HUES64 (cell line): ENCODE measurements around the gene RTRAF.

Experiments used
- H3K27ac ChIP-seq: 2 replicates; pipeline ENCODE4 v1.7.0; 2013; ENCODE audit warnings: low read depth, low read length, inconsistent platforms
- H3K27me3 ChIP-seq: 2 replicates; pipeline ENCODE4 v1.6.1; 2013; ENCODE audit warnings: mild to moderate bottlenecking, low read length; ENCODE audit not compliant: insufficient read depth
- H3K36me3 ChIP-seq: 2 replicates; pipeline ENCODE4 v1.6.1; 2013; ENCODE audit warnings: mild to moderate bottlenecking, low read length; ENCODE audit not compliant: insufficient read depth
- H3K4me1 ChIP-seq: 2 replicates; pipeline ENCODE4 v1.6.1; 2013; ENCODE audit warnings: mild to moderate bottlenecking, low read length, moderate library complexity; ENCODE audit not compliant: insufficient read depth
- H3K4me3 ChIP-seq: 2 replicates; pipeline ENCODE4 v1.5.1; 2013; ENCODE audit warnings: mild to moderate bottlenecking, low read length, moderate library complexity
- H3K9ac ChIP-seq: 2 replicates; pipeline ENCODE4 v1.6.1; 2013; ENCODE audit warnings: mild to moderate bottlenecking, low read depth, low read length
- H3K9me3 ChIP-seq: 2 replicates; pipeline ENCODE4 v1.6.1; 2013; ENCODE audit warnings: low read depth, low read length; ENCODE audit not compliant: insufficient read depth
- WGBS: fragments of 150-250, 120-280 bp; methylation state at CpG from one replicate; pipeline ENCODE4 v1.1.7; 2013; ENCODE audit warnings: missing lambda C conversion rate; 5-methylcytosine and 5-hydroxymethylcytosine counted together

The RTRAF gene

DNA sequence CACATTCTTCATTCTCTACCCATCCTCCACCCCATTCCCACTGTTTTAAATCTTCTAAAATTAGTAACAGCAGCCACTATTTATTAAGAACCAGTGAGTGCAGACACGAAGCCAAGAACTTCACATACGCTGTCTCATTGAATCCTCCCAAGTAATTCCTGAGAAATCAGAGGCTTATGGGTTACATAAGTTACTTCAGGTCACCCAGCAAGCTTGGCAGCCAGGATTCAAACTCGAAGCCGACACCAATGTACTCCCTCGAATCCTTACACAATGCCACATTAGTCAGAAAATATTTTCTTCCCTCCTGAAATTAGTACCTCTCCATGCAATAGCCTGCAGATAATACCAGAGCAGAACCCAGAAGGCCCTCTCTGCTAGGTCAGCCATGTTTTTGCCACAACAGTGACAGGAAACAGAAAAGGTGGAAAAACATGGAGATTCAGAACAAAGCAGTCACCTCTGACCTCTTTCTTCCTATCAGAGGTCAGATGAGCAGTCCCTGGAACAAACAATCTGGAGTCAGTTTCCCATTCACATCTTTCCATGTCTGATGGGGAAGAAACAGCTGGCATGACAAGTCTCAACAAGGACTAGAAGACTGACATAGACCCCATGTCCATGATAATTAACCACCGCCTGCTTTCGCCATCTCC, 63.1 kb downstream of the RTRAF start:
- H3K36me3 ChIP-seq: no peaks in the 10 kb centered on the region
- H3K4me1 ChIP-seq: peaks cover 9% of the 10 kb centered on the region; the same call in 1 of the 2 replicates
- 93% methylated on average over 7 of the region's 7 CpGs for WGBS
- no peak overlapping the region for H3K27ac ChIP-seq
- H3K4me3 ChIP-seq: no peak overlapping the region
- no peak overlapping the region for H3K9ac ChIP-seq
- H3K9me3 ChIP-seq: no peaks in the 10 kb centered on the region
- no peaks in the 10 kb centered on the region for H3K27me3 ChIP-seq

DNA sequence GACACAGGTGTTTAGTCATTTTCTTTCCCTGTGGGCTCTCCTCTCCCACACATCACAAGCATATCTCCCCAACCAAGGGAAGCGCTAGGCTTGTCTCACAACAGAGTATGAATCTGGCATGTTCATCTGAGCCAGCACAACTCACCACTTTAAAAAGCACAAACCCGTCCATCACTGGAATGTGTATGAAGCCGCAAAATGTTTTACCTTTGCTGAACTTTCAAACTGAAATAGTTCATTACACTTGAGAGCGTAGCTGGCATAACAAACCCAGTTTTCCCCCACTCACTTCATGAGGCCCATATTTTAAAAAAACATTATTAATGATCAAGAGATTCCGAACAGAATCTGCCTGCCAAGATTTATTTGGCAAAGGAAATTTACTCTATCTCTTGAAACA, 63.7 kb downstream of the RTRAF start:
- Histone ChIP-seq H3K27ac (no peak overlapping the region), H3K9ac (no peak overlapping the region), H3K4me1 (peaks cover 8% of the 10 kb centered on the region; the same call in 1 of the 2 replicates), H3K9me3 (no peaks in the 10 kb centered on the region), H3K36me3 (no peaks in the 10 kb centered on the region), H3K4me3 (no peak overlapping the region), H3K27me3 (no peaks in the 10 kb centered on the region)
- WGBS: 97% methylated on average over 5 of the region's 5 CpGs

DNA sequence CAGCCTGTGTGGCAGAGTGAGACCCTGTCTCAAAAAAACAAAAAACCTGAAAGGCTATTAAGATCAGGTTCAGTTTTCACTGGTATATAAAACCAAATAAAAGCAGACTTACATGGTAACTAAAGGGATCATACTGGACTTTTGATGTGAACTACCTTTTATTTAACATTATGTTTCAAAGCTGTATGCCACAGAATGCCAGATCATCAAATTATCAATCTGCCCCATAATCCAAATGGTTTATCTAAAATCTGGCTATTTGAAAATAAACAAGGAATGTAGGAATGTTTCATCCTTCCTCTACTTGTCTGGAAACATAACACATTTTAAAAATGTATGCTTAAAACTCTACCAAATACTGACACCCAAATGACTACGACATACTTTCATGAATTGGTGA, 65.3 kb downstream of the RTRAF start:
- H3K9me3 ChIP-seq: no peaks in the 10 kb centered on the region
- H3K27ac ChIP-seq: no peak overlapping the region
- H3K36me3 ChIP-seq: no peaks in the 10 kb centered on the region
- H3K4me3 ChIP-seq: no peak overlapping the region
- H3K27me3 ChIP-seq: no peaks in the 10 kb centered on the region
- H3K4me1 ChIP-seq: no peaks in the 10 kb centered on the region
- H3K9ac ChIP-seq: no peak overlapping the region
- WGBS: 0% methylated on average over 1 of the region's 1 CpG

DNA sequence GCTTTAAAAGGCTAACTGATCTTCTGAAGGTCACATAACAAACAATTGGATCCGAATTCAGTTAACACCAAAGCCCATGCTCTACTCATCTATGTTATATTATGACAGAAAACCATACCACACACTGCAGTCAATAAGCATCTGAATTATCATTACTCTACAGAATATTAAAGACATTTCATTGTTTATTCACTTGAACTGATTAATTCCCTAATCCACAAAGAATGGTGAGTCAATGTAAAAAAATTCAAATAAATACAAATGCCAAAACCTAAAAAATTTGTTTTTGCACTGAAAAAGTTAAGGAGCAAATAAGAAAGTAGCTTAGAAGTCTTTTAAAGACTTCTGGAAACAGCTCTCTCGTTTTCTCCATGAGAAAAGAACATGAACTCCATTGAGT, 65.8 kb downstream of the RTRAF start:
- no peak overlapping the region for H3K27ac ChIP-seq
- H3K9me3 ChIP-seq: no peaks in the 10 kb centered on the region
- H3K27me3 ChIP-seq: no peaks in the 10 kb centered on the region
- H3K9ac ChIP-seq: no peak overlapping the region
- no peaks in the 10 kb centered on the region for H3K4me1 ChIP-seq
- WGBS: 87% methylated on average over 2 of the region's 2 CpGs
- H3K4me3 ChIP-seq: no peak overlapping the region
- no peaks in the 10 kb centered on the region for H3K36me3 ChIP-seq

DNA sequence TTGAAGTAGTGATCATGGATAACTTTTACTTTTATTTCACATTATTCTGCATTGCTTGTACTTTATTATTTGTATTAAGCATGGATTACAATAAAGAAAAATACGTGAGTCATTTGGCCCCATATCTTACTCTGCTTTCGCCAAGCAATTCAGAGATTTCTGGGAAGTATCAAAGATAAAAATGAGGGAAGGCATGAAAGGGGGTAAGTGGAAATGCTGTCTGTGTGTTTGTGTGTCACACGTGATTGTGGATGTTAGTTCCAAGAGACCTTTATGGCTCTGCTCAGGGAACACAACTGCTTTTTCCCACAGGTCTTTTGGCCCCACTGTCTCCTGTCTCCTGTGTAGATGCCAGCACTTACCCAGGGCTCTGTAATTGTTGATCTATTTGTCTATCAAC, 69.0 kb downstream of the RTRAF start:
- WGBS: 93% methylated on average over 3 of the region's 3 CpGs
- H3K9me3 ChIP-seq: no peaks in the 10 kb centered on the region
- H3K36me3 ChIP-seq: no peaks in the 10 kb centered on the region
- H3K9ac ChIP-seq: no peak overlapping the region
- H3K27ac ChIP-seq: no peak overlapping the region
- H3K4me1 ChIP-seq: peaks cover 20% of the 10 kb centered on the region
- no peaks in the 10 kb centered on the region for H3K27me3 ChIP-seq
- no peak overlapping the region for H3K4me3 ChIP-seq

DNA sequence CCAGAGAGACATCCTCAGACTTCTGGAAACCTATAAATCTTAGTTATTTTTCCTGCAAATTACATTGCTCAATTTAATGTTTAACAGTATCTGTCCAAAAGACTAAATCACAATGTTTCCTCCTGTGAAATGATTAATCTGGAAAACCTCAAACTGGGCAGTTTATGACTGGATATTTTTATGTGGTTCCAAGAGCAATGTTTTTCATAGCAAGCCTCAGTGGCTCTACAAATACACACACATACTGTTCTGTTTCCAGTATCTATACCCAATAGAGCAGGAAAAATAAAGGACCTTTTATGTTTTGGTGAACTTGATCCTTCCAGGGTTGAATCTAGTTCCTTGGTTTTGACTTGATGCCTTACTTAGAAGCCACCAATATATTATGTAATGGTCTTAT, 70.3 kb downstream of the RTRAF start:
- H3K9ac ChIP-seq: no peak overlapping the region
- peaks cover 20% of the 10 kb centered on the region for H3K4me1 ChIP-seq
- H3K27ac ChIP-seq: no peak overlapping the region
- H3K4me3 ChIP-seq: no peak overlapping the region
- H3K36me3 ChIP-seq: no peaks in the 10 kb centered on the region
- no peaks in the 10 kb centered on the region for H3K27me3 ChIP-seq
- H3K9me3 ChIP-seq: no peaks in the 10 kb centered on the region

DNA sequence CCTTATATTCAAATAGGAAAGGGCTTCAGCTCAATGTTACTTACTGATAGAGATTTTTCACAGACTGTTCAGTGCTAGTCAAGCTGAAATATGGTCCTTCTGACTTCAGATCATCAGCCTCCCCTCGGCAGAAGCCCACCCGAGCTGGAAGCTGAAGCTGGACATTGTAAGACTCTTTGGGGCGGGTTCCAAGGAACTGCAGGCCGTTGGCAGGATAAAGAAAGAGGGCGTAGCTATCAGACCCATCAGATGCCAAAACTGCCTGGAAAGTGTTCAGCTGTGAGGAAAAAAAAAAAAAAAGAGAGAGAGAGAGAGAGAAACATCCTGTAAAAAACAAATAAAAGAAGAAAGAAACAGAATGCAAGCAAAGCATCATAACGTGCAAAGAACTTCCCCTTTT, 70.7 kb downstream of the RTRAF start:
- H3K27me3 ChIP-seq: no peaks in the 10 kb centered on the region
- H3K9ac ChIP-seq: no peak overlapping the region
- no peaks in the 10 kb centered on the region for H3K9me3 ChIP-seq
- no peak overlapping the region for H3K27ac ChIP-seq
- H3K4me3 ChIP-seq: no peak overlapping the region
- no peaks in the 10 kb centered on the region for H3K36me3 ChIP-seq
- WGBS: 89% methylated on average over 6 of the region's 6 CpGs
- peaks cover 20% of the 10 kb centered on the region for H3K4me1 ChIP-seq
